Left renal pelvis (tissue), 4 donors: ENCODE measurements around the gene EFNA2. TPM values are rescaled to one million over a fixed set of nuclear protein-coding genes. Genes with fewer than 3 reads are reported as not detected.
"Not testable (repeated sequence)": the region's sequence is repeated elsewhere in the genome, so short reads cannot be mapped to it uniquely, and the experiment has no call there.

ENCODE experiments used
- DNase-seq, 4 donors: peaks; one replicate each; pipeline ENCODE4 v3.0.0-alpha.2; 2013; ENCODE audit warnings: low read depth in 4 of 4, low spot score in 3 of 4
- polyA plus RNA-seq, 4 donors: library from polyadenylated mRNA; unstranded; fragments of 120-200 nt; gene quantifications; one replicate each; pipeline ENCODE4 v1.2.1, GENCODE V29; 2013; ENCODE audit not compliant: insufficient read length in 4 of 4

The EFNA2 gene
- polyA plus RNA-seq, 4 donors: 1.8 to 4.6 (median 3.1) TPM

- no peak for DNase-seq
Measured at GRCh38 chr19:1313695-1314613, 28.3 kb downstream of the EFNA2 start.

- no peak for DNase-seq
Measured at GRCh38 chr19:1315470-1316166, 29.9 kb downstream of the EFNA2 start.

- no peak for DNase-seq
Measured at GRCh38 chr19:1316466-1316865, 30.8 kb downstream of the EFNA2 start.

- DNase-seq: no peak
Measured at GRCh38 chr19:1317274-1318003, 31.8 kb downstream of the EFNA2 start.

- no peak for DNase-seq
Measured at GRCh38 chr19:1318678-1319471, 33.2 kb downstream of the EFNA2 start.

GRCh38 chr19:1320282-1320650 lies 34.6 kb downstream of the EFNA2 start:
- DNase-seq: not testable (repeated sequence)

GRCh38 chr19:1321539-1321938 lies 35.9 kb downstream of the EFNA2 start:
- DNase-seq: no peak

GRCh38 chr19:1322198-1322981 lies 36.7 kb downstream of the EFNA2 start:
- DNase-seq: no peak

- DNase-seq: no peak
Measured at GRCh38 chr19:1324249-1324805, 38.7 kb downstream of the EFNA2 start.

GRCh38 chr19:1324806-1325567 lies 39.3 kb downstream of the EFNA2 start:
- peak; percentile 31 to 59 (median 42) for DNase-seq

GRCh38 chr19:1325568-1326294 lies 40.1 kb downstream of the EFNA2 start:
- DNase-seq: no peak

GRCh38 chr19:1327125-1327524 lies 41.5 kb downstream of the EFNA2 start:
- no peak for DNase-seq

- DNase-seq: not testable (repeated sequence)
Measured at GRCh38 chr19:1332208-1332607, 46.5 kb downstream of the EFNA2 start.

GRCh38 chr19:1336079-1336684 lies 50.5 kb downstream of the EFNA2 start:
- DNase-seq: no peak

GRCh38 chr19:1340681-1341469 lies 55.2 kb downstream of the EFNA2 start:
- DNase-seq: no peak

- no peak for DNase-seq
Measured at GRCh38 chr19:1343041-1343440, 57.4 kb downstream of the EFNA2 start.

- DNase-seq: no peak
Measured at GRCh38 chr19:1349211-1349610, 63.5 kb downstream of the EFNA2 start.
